GM13976 (cell line): ENCODE measurements around the gene GTPBP4.

Experiments used
- DNase-seq: peaks from one replicate; pipeline ENCODE4 v3.0.0; 2012; ENCODE audit warnings: low spot score
- CTCF ChIP-seq: IDR thresholded peaks from 2 replicates; pipeline ENCODE4 v1.5.1; 2012; ENCODE audit warnings: borderline replicate concordance, mild to moderate bottlenecking; ENCODE audit not compliant: insufficient read depth; ENCODE audit errors: extremely low read depth, missing control alignments, control extremely low read depth
- in situ Hi-C: fragments of 300-500 bp; cut with MboI; formaldehyde crosslinking; loops from one replicate; pipeline ENCODE4 v1.12.0; 2022; ENCODE audit warnings: low sequenced_read_pairs, mixed read lengths, inconsistent platforms; ENCODE audit not compliant: unreplicated experiment

GTPBP4 gene

GRCh38 chr10:978826-979421 lies 9.3 kb upstream of the GTPBP4 start:
- in situ Hi-C loops = no loop called here
- DNase-seq = no peak

GRCh38 chr10:980468-981093 lies 7.7 kb upstream of the GTPBP4 start:
- DNase-seq = no peak
- in situ Hi-C loops = no loop called here
- TF ChIP-seq CTCF = no peak

More at GRCh38 chr10:978826-979421, 9.3 kb upstream of the GTPBP4 start:
- no peak for TF ChIP-seq CTCF

GRCh38 chr10:983401-983800 lies 4.8 kb upstream of the GTPBP4 start:
- in situ Hi-C loops = no loop called here
- no peak for DNase-seq

GRCh38 chr10:983971-984655 lies 4.1 kb upstream of the GTPBP4 start:
- in situ Hi-C loops = no loop called here
- TF ChIP-seq CTCF = no peak
- DNase-seq = no peak

More at GRCh38 chr10:983401-983800, 4.8 kb upstream of the GTPBP4 start:
- TF ChIP-seq CTCF = no peak

GRCh38 chr10:985361-985760 lies 2.9 kb upstream of the GTPBP4 start:
- no peak for TF ChIP-seq CTCF
- no peak for DNase-seq
- in situ Hi-C loops = no loop called here

- DNase-seq = no peak
- in situ Hi-C loops = no loop called here
- TF ChIP-seq CTCF = no peak
Measured at GRCh38 chr10:986137-986825, 2.0 kb upstream of the GTPBP4 start.
